Upper lobe of right lung (tissue), 1 donor: ENCODE data around the gene MICOS13. TPM values are rescaled to one million over a fixed set of nuclear protein-coding genes. Genes with fewer than 3 reads are reported as not detected.

ENCODE experiments used
- ATAC-seq: fragments of 200-7000 bp; cut with Tn5 transposase; one replicate; pipeline ENCODE4 v1.9.1; 2020; ENCODE audit warnings: mild to moderate bottlenecking, moderate library complexity
- DNase-seq: peaks from one replicate; pipeline ENCODE4 v3.0.0-alpha.2; 2020
- H3K27ac ChIP-seq: fragments of 200-600 bp; one replicate; pipeline ENCODE4 v1.8.0; 2022
- H3K27me3 ChIP-seq: fragments of 200-600 bp; one replicate; pipeline ENCODE4 v1.8.0; 2022; ENCODE audit warnings: mild to moderate bottlenecking
- H3K36me3 ChIP-seq: fragments of 200-600 bp; one replicate; pipeline ENCODE4 v1.8.0; 2022
- H3K4me1 ChIP-seq: fragments of 200-600 bp; one replicate; pipeline ENCODE4 v1.8.0; 2022
- H3K4me3 ChIP-seq: fragments of 200-600 bp; one replicate; pipeline ENCODE4 v1.8.0; 2022; ENCODE audit warnings: mild to moderate bottlenecking
- H3K9me3 ChIP-seq: fragments of 200-600 bp; one replicate; pipeline ENCODE4 v1.8.0; 2022
- CTCF ChIP-seq: fragments of 200-600 bp; IDR thresholded peaks from one replicate; pipeline ENCODE4 v1.8.0; 2022; ENCODE audit warnings: antibody characterized with exemption
- intact Hi-C: fragments of 100-400 bp; cut with DNase I; formaldehyde crosslinking; loops from one replicate; pipeline ENCODE4 v1.11.0; 2022
- total RNA-seq: library from RNA; stranded (reverse); fragmentation: NEBNext Ultra II Directional; extraction: Animal tissue kit (Norgen Biotek cat#: 25700); gene quantifications from one replicate; pipeline ENCODE4 v1.2.1, GENCODE V29; 2021
- donor health status: DM: no; HTN: yes; CAD: no; lungs with severe emphysema.

MICOS13 gene
- total RNA-seq, 1 donor from 2014 or later, result 48.3 TPM

DNA sequence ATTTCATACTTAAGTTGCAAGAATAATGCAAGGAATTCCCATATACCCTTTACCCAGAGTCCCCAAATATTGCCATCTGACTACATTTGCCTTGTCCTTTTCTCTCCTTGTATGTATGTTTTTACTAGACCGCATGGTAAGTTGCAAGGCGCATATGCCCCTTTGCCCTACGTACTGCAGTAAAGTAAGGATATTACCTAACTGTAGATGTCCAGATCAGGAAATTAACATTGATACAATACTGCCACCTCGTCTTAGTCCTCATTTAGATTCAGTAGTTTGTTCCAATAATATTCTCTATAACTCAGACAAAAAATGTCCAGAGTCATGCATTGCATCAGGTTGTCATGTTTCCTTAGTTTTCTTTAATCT lies 48.1 kb downstream of the MICOS13 start:
- Histone ChIP-seq H3K27me3 (no peaks in the 10 kb centered on the region), H3K9me3 (no peaks in the 10 kb centered on the region), H3K4me1 (peaks cover 59% of the 10 kb centered on the region), H3K4me3 (no peak overlapping the region), H3K27ac (peak overlapping the region; percentile 33), H3K36me3 (peaks cover 32% of the 10 kb centered on the region)
- intact Hi-C loops, result no loop called here
- DNase-seq, result no peak
- no peak for ATAC-seq
- no peak for TF ChIP-seq CTCF

DNA sequence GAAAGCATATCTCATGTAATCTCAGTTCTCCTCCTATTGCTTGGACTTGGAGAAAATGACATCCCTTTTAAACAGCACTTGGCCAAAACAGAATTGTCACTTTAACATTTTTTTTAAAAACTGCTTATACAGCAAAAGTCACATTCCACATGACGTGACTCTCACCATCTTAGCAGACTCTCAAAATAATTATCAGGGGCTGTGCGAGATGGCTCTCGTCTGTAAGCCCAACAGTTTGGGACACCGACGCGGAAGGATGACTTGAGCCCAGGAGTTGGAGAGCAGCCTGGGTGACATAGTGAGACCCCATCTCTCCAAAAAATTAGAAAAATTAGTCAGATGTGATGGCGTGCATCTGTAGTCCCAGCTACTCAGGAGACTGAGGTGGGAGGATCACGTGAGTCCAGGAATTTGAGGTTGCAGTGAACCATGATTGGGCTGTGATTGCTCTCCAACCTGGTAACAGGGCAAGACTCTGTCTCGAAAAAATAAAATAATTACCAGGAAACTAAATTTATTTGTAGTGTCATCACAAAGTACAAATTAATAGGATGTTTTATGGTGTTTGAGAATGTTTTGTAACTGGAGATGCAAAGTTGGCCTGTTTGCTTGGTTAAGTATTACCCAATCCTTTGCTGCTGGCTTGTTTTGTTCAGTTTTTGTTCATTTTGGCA lies 48.6 kb downstream of the MICOS13 start:
- TF ChIP-seq CTCF, result no peak
- H3K4me3 ChIP-seq, result no peak overlapping the region
- H3K27me3 ChIP-seq, result no peaks in the 10 kb centered on the region
- peaks cover 64% of the 10 kb centered on the region for H3K4me1 ChIP-seq
- ATAC-seq, result no peak
- H3K9me3 ChIP-seq, result no peaks in the 10 kb centered on the region
- intact Hi-C loops, result no loop called here
- peaks cover 37% of the 10 kb centered on the region for H3K36me3 ChIP-seq
- no peak for DNase-seq
- H3K27ac ChIP-seq, result no peak overlapping the region

DNA sequence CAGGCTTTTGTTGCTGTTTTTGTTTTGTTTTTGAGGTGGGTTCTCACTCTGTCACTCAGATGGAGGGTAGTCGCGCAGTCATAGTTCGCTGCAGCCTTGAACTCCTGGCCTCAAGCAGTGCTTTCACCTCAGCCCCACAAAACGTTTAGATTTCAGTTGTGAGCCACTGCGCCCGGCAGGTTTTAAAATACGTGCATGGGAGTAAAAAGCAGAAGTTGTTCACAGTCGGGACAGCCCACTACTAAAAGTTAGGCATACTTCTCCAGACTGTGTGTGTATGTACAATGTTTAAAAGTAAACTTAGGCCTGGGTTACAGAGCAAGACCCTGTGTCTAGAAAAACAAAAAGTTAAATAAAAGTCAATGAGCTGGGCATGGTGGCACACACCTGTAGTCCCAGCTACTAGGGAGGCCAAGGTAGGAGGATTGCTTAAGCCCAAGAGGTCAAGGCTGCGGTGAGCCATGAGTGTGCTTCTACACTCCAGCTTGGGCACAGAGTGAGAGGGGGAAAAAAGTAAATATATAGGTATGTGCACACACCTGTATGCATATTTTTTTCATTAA lies 51.3 kb downstream of the MICOS13 start:
- ATAC-seq (peak; percentile 57), DNase-seq (no peak)
- Histone ChIP-seq H3K27me3 (no peaks in the 10 kb centered on the region), H3K4me3 (no peak overlapping the region), H3K9me3 (no peaks in the 10 kb centered on the region), H3K4me1 (peaks cover 84% of the 10 kb centered on the region), H3K27ac (no peak overlapping the region), H3K36me3 (peaks cover 48% of the 10 kb centered on the region)
- no peak for TF ChIP-seq CTCF
- intact Hi-C loops, result no loop called here

DNA sequence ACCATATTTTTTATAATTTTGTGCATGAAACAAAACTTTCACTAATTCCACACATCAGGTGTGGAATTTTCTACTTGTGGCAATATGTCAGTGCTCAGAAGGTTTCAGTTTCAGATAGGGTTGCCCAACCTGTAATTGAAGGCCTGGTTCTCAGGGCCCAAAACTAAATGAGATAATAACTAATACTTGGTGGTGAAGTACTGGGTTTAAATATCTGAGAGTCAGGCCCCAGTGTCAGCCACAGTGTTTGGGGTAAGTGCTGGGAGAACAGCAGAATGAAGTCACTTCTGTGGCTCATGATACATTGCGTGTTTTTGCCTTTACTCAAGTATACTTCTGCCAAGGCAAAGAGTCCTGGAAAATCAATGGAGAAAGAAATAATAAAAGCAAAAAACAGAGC lies 51.9 kb downstream of the MICOS13 start:
- Histone ChIP-seq H3K9me3 (no peaks in the 10 kb centered on the region), H3K27ac (no peak overlapping the region), H3K27me3 (no peaks in the 10 kb centered on the region), H3K36me3 (peaks cover 48% of the 10 kb centered on the region), H3K4me3 (no peak overlapping the region), H3K4me1 (peaks cover 84% of the 10 kb centered on the region)
- intact Hi-C loops, result no loop called here
- TF ChIP-seq CTCF, result no peak
- DNase-seq, result no peak
- no peak for ATAC-seq

Other genes with a start within 250 kb of the MICOS13 start
- not detected for gene ZNRF4, start 225.1 kb downstream of the MICOS13 start, total RNA-seq
- gene TINCR, start 112.6 kb downstream of the MICOS13 start, total RNA-seq, result 5.6 TPM
- 74.2 TPM for gene SAFB2, start 57.7 kb downstream of the MICOS13 start, total RNA-seq
- gene SAFB, start 57.4 kb downstream of the MICOS13 start, total RNA-seq, result 71.9 TPM
- 6.6 TPM for gene HSD11B1L, start 511 bp upstream of the MICOS13 start, total RNA-seq
- gene RPL36, start 9.8 kb upstream of the MICOS13 start, total RNA-seq, result 564 TPM
- 79.1 TPM for gene LONP1, start 39.6 kb upstream of the MICOS13 start, total RNA-seq
- gene CATSPERD, start 40.1 kb upstream of the MICOS13 start, total RNA-seq, result not detected
- 2.0 TPM for gene PRR22, start 104.2 kb upstream of the MICOS13 start, total RNA-seq
- gene DUS3L, start 110.6 kb upstream of the MICOS13 start, total RNA-seq, result 26.8 TPM
- 2.1 TPM for gene NRTN, start 124.6 kb upstream of the MICOS13 start, total RNA-seq
- 2.7 TPM for gene FUT6, start 159.2 kb upstream of the MICOS13 start, total RNA-seq
- 17.3 TPM for gene FUT3, start 170.9 kb upstream of the MICOS13 start, total RNA-seq
- not detected for gene FUT5, start 190.0 kb upstream of the MICOS13 start, total RNA-seq
- 134 TPM for gene NDUFA11, start 223.3 kb upstream of the MICOS13 start, total RNA-seq
- gene VMAC, start 224.4 kb upstream of the MICOS13 start, total RNA-seq, result 6.8 TPM
- gene CAPS, start 233.7 kb upstream of the MICOS13 start, total RNA-seq, result 12.5 TPM